Fibroblast of villous mesenchyme (primary cell): ENCODE measurements around the gene AMIGO2. TPM values are rescaled to one million over a fixed set of nuclear protein-coding genes. Genes with fewer than 3 reads are reported as not detected.
A peak's percentile ranks its signal among the peaks of the same experiment; 100 is the strongest.

Experiments used
- DNase-seq: peaks from one replicate; pipeline ENCODE4 v3.0.0-alpha.2; 2010; ENCODE audit warnings: low read depth
- H3K4me3 ChIP-seq: 2 replicates; pipeline ENCODE4 v1.5.1; 2011; ENCODE audit warnings: low read depth, mild to moderate bottlenecking, low read length
- CTCF ChIP-seq: IDR thresholded peaks from 2 replicates; pipeline ENCODE4 v1.5.1; 2012; ENCODE audit warnings: low read depth, mild to moderate bottlenecking, low read length; ENCODE audit not compliant: insufficient read depth
- total RNA-seq: library from RNA; depleted of rRNA; stranded (reverse); fragments of >200 nt; gene quantifications from 2 replicates; pipeline ENCODE4 v1.2.3, GENCODE V29; 2012

Gene AMIGO2
- total RNA-seq, 1 donor = 62.2 TPM

GRCh38 chr12:47033789-47034555, 45.8 kb downstream of the AMIGO2 start:
- no peak for TF ChIP-seq CTCF
- DNase-seq = peak; percentile 73
- H3K4me3 ChIP-seq = no peak overlapping the region

GRCh38 chr12:47033081-47033480, 46.7 kb downstream of the AMIGO2 start:
- no peak for TF ChIP-seq CTCF
- peak; percentile 65 for DNase-seq
- H3K4me3 ChIP-seq = no peak overlapping the region

- no peak overlapping the region for H3K4me3 ChIP-seq
- DNase-seq = peak; percentile 76
- peak; percentile 63 for TF ChIP-seq CTCF
Measured at GRCh38 chr12:47032644-47033043, 47.1 kb downstream of the AMIGO2 start.

GRCh38 chr12:47029903-47030302, 49.9 kb downstream of the AMIGO2 start:
- no peak for TF ChIP-seq CTCF
- H3K4me3 ChIP-seq = no peak overlapping the region
- DNase-seq = no peak

GRCh38 chr12:47028981-47029708, 50.6 kb downstream of the AMIGO2 start:
- H3K4me3 ChIP-seq = no peak overlapping the region
- no peak for DNase-seq
- no peak for TF ChIP-seq CTCF

GRCh38 chr12:47028186-47028585, 51.6 kb downstream of the AMIGO2 start:
- TF ChIP-seq CTCF = no peak
- DNase-seq = no peak
- H3K4me3 ChIP-seq = no peak overlapping the region

Other genes starting within 250 kb of the AMIGO2 start
- 1.7 and 3.2 TPM in 2 replicates for gene PCED1B, start 338 bp downstream of the AMIGO2 start, total RNA-seq